Stimulated activated naive CD8-positive, alpha-beta T cell treated with anti-CD3 and anti-CD28 coated beads, Interleukin-15, amount 100 ng/mL, for 72 hours (primary cell): ENCODE measurements around the gene CYP11A1.

Experiments used
- ATAC-seq: fragments of 150-1000 bp; cut with Tn5 transposase; 2 replicates; pipeline ENCODE4 v1.10.0; 2021; ENCODE audit warnings: mild to moderate bottlenecking, moderate library complexity
- DNase-seq, 2 donors: peaks; one replicate each; pipeline ENCODE4 v3.0.0; 2021 to 2022
- H3K27ac Mint-ChIP-seq, 2 donors: one replicate each; pipeline ENCODE4 v1.8.0; 2022; ENCODE audit warnings: mild to moderate bottlenecking in 2 of 2, mixed read lengths in 2 of 2, moderate library complexity in 2 of 2
- H3K27me3 Mint-ChIP-seq: one replicate; pipeline ENCODE4 v1.8.0; 2022; ENCODE audit warnings: mixed read lengths
- H3K4me1 Mint-ChIP-seq: one replicate; pipeline ENCODE4 v1.8.0; 2022; ENCODE audit warnings: mild to moderate bottlenecking, mixed read lengths
- H3K4me3 Mint-ChIP-seq, 2 donors: one replicate each; pipeline ENCODE4 v1.8.0; 2022; ENCODE audit warnings: mild to moderate bottlenecking in 2 of 2, mixed read lengths in 2 of 2, moderate library complexity in 1 of 2
- H3K9me3 Mint-ChIP-seq, 2 donors: one replicate each; pipeline ENCODE4 v1.8.0; 2022; ENCODE audit warnings: mixed read lengths in 2 of 2

CYP11A1 gene

GRCh38 chr15:74303741-74304309, 63.6 kb downstream of the CYP11A1 start:
- Mint-ChIP-seq H3K9me3 (no peaks in the 10 kb centered on the region), H3K27me3 (peaks cover 72% of the 10 kb centered on the region), H3K27ac (no peak overlapping the region), H3K4me1 (peaks cover 5% of the 10 kb centered on the region), H3K4me3 (no peak overlapping the region)
- DNase-seq (no peak), ATAC-seq (no peak)

GRCh38 chr15:74302821-74303359, 64.6 kb downstream of the CYP11A1 start:
- Mint-ChIP-seq H3K4me1 (peaks cover 5% of the 10 kb centered on the region), H3K4me3 (no peak overlapping the region), H3K9me3 (no peaks in the 10 kb centered on the region), H3K27ac (no peak overlapping the region), H3K27me3 (peaks cover 72% of the 10 kb centered on the region)
- ATAC-seq (peak; percentile 51), DNase-seq (peak in 1 of 2 donors; percentile 39)

- H3K4me1 Mint-ChIP-seq = peaks cover 5% of the 10 kb centered on the region
- H3K27me3 Mint-ChIP-seq = peaks cover 70% of the 10 kb centered on the region
- no peak for ATAC-seq
Measured at GRCh38 chr15:74301583-74302361, 65.7 kb downstream of the CYP11A1 start.

GRCh38 chr15:74300057-74300795, 67.2 kb downstream of the CYP11A1 start:
- DNase-seq (no peak), ATAC-seq (no peak)
- Mint-ChIP-seq H3K27me3 (peaks cover 55% of the 10 kb centered on the region), H3K4me3 (no peak overlapping the region), H3K9me3 (no peaks in the 10 kb centered on the region), H3K27ac (no peak overlapping the region), H3K4me1 (peaks cover 5% of the 10 kb centered on the region)

More at GRCh38 chr15:74301583-74302361, 65.7 kb downstream of the CYP11A1 start:
- Mint-ChIP-seq H3K4me3 (no peak overlapping the region), H3K27ac (no peak overlapping the region), H3K9me3 (no peaks in the 10 kb centered on the region)
- no peak for DNase-seq

- DNase-seq (no peak), ATAC-seq (no peak)
- no peaks in the 10 kb centered on the region for H3K9me3 Mint-ChIP-seq
- no peak overlapping the region for H3K4me3 Mint-ChIP-seq
- H3K27me3 Mint-ChIP-seq = peaks cover 31% of the 10 kb centered on the region
- peaks cover 4% of the 10 kb centered on the region for H3K4me1 Mint-ChIP-seq
- H3K27ac Mint-ChIP-seq = no peak overlapping the region
Measured at GRCh38 chr15:74297887-74298286, 69.6 kb downstream of the CYP11A1 start.

GRCh38 chr15:74295800-74296199, 71.6 kb downstream of the CYP11A1 start:
- peaks cover 22% of the 10 kb centered on the region for H3K27me3 Mint-ChIP-seq
- H3K4me1 Mint-ChIP-seq = peaks cover 11% of the 10 kb centered on the region
- no peak overlapping the region for H3K4me3 Mint-ChIP-seq
- no peak overlapping the region for H3K27ac Mint-ChIP-seq
- DNase-seq (no peak), ATAC-seq (no peak)
- no peaks in the 10 kb centered on the region for H3K9me3 Mint-ChIP-seq

- no peak for ATAC-seq
- no peak for DNase-seq
- no peak overlapping the region for H3K27ac Mint-ChIP-seq
- no peak overlapping the region for H3K4me3 Mint-ChIP-seq
- H3K9me3 Mint-ChIP-seq = no peaks in the 10 kb centered on the region
- H3K4me1 Mint-ChIP-seq = peaks cover 17% of the 10 kb centered on the region
- H3K27me3 Mint-ChIP-seq = peaks cover 12% of the 10 kb centered on the region
Measured at GRCh38 chr15:74294010-74294409, 73.4 kb downstream of the CYP11A1 start.

GRCh38 chr15:74293021-74293810, 74.2 kb downstream of the CYP11A1 start:
- Mint-ChIP-seq H3K27ac (no peak overlapping the region), H3K4me3 (no peak overlapping the region), H3K4me1 (peaks cover 17% of the 10 kb centered on the region), H3K9me3 (no peaks in the 10 kb centered on the region), H3K27me3 (peaks cover 20% of the 10 kb centered on the region)
- no peak for DNase-seq
- ATAC-seq = no peak

GRCh38 chr15:74291101-74292071, 76.1 kb downstream of the CYP11A1 start:
- peak overlapping the region; percentile 9 to 60 for H3K4me3 Mint-ChIP-seq
- ATAC-seq (peak; percentile 93), DNase-seq (peak; percentile 78 to 82)
- H3K9me3 Mint-ChIP-seq = no peaks in the 10 kb centered on the region
- peaks cover 32% of the 10 kb centered on the region for H3K27me3 Mint-ChIP-seq
- H3K4me1 Mint-ChIP-seq = peaks cover 17% of the 10 kb centered on the region
- H3K27ac Mint-ChIP-seq = peak overlapping the region in 1 of 2 donors; percentile 91

- H3K4me1 Mint-ChIP-seq = peaks cover 17% of the 10 kb centered on the region
- no peak overlapping the region for H3K27ac Mint-ChIP-seq
- peaks cover 32% of the 10 kb centered on the region for H3K27me3 Mint-ChIP-seq
- peak overlapping the region; percentile 9 to 60 for H3K4me3 Mint-ChIP-seq
- no peaks in the 10 kb centered on the region for H3K9me3 Mint-ChIP-seq
- ATAC-seq (peak; percentile 46), DNase-seq (no peak)
Measured at GRCh38 chr15:74290645-74291044, 76.8 kb downstream of the CYP11A1 start.

- no peaks in the 10 kb centered on the region for H3K9me3 Mint-ChIP-seq
Measured at GRCh38 chr15:74289671-74290070, 77.8 kb downstream of the CYP11A1 start.

More at GRCh38 chr15:74289671-74290070, 77.8 kb downstream of the CYP11A1 start:
- no peak overlapping the region for H3K27ac Mint-ChIP-seq
- H3K4me1 Mint-ChIP-seq = peaks cover 17% of the 10 kb centered on the region
- H3K27me3 Mint-ChIP-seq = peaks cover 32% of the 10 kb centered on the region
- H3K4me3 Mint-ChIP-seq = no peak overlapping the region
- no peak for ATAC-seq
- DNase-seq = no peak
